OCI-LY7 (cell line): ENCODE results near the gene GHITM.

Source experiments
- EZH2phosphoT487 ChIP-seq: fragments of 200-600 bp; sonication (generic); IDR thresholded peaks from 2 replicates; pipeline ENCODE4 v1.6.1; 2018; ENCODE audit warnings: low read depth, borderline replicate concordance, mild to moderate bottlenecking, mixed run types, antibody characterized with exemption, low read length, moderate library complexity, mixed read lengths
- TF ChIP-seq, protein P1 (sequence below): fragments of 200-600 bp; sonication (generic); conservative IDR thresholded peaks from 2 replicates; pipeline ENCODE4 v1.5.1; 2014; ENCODE audit warnings: mild to moderate bottlenecking, antibody characterized with exemption, low read length, moderate library complexity, mixed read lengths

GRCh38 chr10:84178160-84178609 is 38.9 kb downstream of the GHITM start:
- TF ChIP-seq, protein P1, sequence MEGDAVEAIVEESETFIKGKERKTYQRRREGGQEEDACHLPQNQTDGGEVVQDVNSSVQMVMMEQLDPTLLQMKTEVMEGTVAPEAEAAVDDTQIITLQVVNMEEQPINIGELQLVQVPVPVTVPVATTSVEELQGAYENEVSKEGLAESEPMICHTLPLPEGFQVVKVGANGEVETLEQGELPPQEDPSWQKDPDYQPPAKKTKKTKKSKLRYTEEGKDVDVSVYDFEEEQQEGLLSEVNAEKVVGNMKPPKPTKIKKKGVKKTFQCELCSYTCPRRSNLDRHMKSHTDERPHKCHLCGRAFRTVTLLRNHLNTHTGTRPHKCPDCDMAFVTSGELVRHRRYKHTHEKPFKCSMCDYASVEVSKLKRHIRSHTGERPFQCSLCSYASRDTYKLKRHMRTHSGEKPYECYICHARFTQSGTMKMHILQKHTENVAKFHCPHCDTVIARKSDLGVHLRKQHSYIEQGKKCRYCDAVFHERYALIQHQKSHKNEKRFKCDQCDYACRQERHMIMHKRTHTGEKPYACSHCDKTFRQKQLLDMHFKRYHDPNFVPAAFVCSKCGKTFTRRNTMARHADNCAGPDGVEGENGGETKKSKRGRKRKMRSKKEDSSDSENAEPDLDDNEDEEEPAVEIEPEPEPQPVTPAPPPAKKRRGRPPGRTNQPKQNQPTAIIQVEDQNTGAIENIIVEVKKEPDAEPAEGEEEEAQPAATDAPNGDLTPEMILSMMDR: no peak
- TF ChIP-seq EZH2phosphoT487: no peak
